NCI-H1694 (cell line): Measurements from ENCODE around the gene KBTBD3.
"Not testable (repeated sequence)": the region's sequence is repeated elsewhere in the genome, so short reads cannot be mapped to it uniquely, and the experiment has no call there.

Source experiments
- DNase-seq: peaks from one replicate; lab custom pipeline; 2025; lab: John Stamatoyannopoulos, UW

KBTBD3 gene

DNA sequence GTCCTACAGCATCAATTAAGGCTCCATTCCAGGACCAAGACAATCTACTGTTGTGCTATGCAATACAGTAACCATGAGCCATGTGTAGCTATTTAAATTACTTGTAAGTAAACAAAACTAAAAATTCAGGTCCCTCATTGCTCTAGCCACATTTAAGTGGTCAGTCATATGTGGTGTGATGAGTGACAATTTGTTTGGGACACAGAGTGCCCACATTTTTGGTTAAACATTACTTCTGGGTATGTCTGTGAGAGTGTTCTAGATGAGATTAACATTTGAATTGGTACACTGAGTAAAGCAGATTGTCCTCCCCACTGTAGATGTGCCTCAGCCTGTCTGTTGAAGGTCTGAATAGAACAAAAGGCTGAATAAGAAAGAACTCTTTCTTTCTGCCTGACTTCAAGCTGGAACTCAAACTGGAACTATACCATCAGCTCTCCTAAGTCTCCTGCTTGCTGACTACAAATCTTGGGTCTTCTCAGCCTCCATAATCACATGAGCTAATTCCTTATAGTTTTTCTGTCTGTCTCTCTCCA lies 15.8 kb downstream of the KBTBD3 start:
- no peak for DNase-seq

DNA sequence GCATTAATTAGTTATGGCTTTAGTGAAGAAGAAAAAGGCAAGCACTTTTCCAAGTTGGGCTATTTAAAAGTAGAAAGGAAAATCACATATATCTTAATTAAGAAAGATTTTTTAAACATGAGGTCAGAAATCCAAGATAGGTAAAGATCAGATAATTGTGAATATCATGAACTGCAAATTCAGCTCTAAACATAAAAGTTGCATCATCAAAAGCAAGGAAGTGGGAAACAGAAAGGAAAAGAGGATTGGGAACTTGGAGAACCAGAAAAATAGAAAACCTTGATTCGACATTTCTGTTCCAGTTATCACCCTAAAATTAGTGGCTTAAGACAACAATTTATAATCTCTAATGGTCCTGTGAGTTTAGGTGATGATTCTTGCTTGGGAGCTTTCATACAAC lies 17.5 kb downstream of the KBTBD3 start:
- no peak for DNase-seq

DNA sequence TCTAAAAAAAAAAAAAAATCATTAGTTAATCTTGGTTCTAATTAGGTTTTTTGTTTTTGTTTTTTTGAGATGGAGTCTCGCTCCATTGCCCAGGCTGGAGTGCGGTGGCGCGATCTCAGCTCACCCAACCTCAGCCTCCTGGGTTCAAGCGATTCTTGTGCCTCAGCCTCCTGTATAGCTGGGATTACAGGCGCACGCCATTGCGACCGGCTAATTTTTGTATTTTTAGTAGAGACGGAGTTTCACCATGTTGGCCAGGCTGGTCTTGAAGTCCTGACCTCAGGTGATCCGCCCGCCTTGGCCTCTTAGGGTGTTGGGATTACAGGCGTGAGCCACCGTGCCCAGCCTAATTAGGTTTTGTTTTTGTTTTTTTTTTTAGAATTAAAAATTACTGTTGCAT lies 18.8 kb downstream of the KBTBD3 start:
- DNase-seq = not testable (repeated sequence)

DNA sequence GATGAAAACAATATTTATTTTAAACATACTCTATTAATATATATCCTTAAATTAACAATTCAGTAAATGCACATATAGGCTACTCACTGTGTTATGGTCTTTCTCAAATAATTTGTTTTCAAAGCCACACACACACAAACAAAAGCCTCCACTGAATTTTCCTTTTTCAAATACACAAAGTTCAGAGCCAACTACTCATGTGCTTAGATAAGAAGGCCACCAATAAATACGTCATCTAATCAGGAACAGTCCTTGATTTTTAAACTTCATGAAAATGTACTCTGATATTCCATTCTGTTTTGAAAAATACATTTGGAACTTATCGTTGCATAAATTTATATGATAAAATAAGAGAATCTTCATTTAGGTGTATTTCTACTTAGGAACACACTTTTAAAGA lies 26.0 kb downstream of the KBTBD3 start:
- DNase-seq = no peak

DNA sequence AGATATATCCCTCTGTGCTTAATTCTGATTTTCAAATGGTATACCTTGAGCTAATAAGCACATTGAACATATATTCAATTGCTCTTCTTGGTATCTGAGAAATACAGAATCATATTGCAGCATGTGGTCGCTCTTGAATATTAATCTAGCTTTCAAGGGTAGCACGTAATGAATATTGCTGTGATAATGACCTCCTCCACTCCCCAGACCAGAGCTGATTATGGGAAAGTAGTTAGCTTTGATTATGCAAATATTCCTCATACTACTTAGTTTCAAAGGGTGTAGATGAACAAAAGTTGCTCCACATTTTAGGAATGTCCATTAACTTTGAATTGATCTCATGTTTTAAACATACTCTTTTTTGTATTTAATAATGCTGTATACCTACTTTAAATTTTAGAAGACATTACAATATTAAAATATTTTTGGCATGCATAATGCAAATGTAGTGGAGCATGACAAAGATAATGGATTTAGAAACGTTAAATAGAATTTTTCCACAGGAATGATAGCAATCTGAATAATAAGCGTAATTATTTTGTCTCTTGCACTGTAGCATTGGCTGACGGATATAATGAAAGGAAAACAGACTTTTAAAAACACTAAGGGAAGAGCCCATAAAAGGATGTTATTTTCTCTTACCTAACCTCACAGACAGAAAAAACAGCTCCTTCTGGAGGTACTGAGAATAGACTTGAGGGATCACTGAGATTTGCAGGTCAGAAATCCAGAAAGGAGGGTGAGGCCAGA lies 27.2 kb downstream of the KBTBD3 start:
- DNase-seq = no peak

DNA sequence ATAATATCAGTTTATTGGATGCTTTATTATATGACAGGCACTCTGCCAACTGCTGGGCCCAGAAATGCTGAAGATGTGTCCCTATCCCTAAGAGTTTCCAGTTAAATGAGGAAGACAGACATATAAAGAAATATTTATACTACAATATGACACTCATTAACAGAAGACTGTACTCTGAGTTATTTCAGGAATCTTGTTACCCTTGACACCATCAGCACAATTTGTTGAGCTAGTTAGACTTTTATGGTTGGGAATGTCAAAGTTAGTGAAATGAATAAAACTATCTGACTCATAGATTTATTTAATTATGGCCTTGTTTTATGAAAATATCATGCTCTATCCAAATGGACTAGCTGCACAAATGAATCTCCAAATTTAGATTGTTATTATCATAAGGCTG lies 29.5 kb downstream of the KBTBD3 start:
- no peak for DNase-seq

DNA sequence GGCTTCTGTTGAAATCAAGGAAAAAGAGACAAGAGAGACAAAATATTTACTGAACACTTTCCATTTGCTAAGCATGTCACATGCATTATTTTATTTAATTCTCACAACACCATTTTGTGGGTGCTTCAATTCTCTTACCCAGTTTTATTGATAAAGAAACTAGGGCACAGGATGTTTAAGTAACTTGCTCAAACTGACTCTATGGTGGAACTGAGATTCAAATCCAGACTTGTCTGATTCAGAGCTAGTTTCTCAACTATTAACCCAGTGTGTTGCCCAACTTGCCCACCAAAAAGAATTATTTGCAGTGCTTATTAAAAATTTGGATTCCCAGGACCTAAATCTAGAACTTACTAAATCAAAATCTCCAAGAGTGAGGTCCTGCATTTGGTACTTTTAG lies 33.6 kb downstream of the KBTBD3 start:
- DNase-seq = no peak

DNA sequence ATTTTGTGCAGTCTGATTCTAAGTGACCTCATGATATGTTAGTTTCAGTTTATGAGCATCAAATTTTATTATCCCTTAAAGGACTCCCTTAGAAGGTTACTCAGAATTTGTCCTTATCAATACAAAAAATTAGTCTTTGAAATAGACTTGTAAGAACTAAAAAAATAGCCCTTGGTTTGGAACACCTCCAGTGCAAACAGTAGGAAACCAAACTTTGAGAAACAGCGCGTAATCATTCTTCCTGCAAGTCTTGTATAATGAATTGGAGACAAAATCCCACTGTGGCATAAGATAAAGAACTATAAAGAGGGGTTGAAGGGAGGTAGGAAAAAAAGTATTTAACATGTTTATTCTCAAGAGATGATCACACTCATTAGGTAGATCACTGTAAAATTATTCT lies 44.3 kb downstream of the KBTBD3 start:
- no peak for DNase-seq

DNA sequence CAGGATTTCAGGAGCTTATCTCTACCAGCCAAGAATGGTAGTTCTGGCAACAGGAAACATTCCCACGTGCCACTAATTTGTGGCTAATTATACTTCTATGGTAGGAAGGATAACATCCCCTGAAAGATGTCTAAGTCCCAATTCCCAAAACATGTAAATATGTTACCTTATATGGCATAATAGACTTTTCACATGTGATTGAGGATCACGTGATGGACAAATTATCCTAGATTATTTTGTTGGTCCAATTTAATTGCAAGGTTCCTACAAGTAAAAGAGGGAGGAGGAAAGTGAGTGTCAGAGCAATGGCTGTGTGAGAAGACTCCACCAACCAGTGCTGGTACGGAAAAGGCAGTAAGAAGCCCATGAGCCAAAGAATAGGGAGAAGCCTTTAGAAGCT lies 45.2 kb downstream of the KBTBD3 start:
- DNase-seq = no peak

DNA sequence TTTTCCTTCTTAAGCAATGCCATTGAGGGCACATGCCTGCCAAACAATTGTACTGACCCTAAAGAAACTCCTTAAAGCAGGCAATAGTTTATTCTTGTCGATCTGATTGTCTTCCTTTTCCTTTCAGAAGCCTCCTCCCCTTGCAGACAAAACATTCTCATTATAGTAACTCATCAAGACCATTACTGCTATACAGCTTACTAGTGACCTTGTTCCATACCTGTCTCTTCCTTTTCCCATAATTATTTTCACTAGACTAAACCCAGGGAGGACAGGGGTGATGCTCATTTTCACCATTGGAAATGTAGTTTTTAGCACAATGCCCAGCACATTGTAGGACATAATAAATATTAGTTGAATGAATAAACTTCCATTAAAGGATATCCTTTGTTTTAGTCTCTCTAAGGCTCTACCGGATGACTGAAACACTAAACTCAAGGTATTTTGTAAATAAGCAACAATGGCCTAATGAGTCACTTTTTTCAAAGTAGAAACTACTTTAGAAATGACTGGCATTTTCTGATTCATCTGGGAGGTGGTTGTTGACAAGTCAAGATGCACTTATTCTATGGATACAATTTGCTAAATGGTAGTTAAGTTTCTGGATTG lies 45.8 kb downstream of the KBTBD3 start:
- no peak for DNase-seq

DNA sequence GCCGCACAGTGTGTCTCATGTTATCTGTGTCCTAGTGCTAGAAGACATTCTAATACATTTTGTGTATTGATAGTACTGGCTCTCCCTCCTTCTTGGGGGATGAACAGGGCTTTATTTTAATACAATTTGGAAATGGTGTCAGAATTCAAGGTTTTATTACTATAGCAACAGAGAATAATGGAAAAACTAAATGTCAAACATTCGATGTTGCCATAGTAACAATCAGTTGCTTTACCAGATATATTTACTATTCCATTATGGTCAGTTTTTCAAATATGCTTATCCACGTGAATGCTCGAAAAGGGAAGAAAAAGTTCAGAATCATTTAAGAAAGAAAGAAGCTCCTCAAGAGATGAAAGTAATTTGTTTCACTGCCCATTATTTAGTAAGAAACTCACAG lies 46.5 kb downstream of the KBTBD3 start:
- DNase-seq = no peak

DNA sequence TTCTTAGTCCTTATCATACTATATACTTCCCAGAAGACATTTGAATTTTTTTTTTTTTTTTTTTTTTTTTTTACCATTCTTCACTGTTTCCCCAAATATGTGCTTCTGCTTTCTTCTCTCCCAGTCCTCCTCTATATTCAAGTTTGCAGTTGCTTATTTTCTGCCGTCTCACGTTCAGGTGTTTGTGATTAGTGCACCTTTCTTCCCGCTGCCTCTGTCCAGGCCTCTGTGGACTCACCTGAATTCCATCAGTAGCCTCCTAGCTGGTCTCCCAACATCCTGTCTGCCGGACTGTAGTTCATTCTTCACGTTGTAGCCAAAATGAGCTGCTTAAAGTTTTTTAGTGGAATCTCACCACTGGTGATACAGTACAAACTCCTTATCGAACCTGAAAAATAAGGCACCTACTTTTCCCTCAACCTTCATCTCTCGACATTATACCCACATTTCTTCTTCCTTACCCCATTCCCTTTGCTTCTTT lies 54.3 kb downstream of the KBTBD3 start:
- no peak for DNase-seq

DNA sequence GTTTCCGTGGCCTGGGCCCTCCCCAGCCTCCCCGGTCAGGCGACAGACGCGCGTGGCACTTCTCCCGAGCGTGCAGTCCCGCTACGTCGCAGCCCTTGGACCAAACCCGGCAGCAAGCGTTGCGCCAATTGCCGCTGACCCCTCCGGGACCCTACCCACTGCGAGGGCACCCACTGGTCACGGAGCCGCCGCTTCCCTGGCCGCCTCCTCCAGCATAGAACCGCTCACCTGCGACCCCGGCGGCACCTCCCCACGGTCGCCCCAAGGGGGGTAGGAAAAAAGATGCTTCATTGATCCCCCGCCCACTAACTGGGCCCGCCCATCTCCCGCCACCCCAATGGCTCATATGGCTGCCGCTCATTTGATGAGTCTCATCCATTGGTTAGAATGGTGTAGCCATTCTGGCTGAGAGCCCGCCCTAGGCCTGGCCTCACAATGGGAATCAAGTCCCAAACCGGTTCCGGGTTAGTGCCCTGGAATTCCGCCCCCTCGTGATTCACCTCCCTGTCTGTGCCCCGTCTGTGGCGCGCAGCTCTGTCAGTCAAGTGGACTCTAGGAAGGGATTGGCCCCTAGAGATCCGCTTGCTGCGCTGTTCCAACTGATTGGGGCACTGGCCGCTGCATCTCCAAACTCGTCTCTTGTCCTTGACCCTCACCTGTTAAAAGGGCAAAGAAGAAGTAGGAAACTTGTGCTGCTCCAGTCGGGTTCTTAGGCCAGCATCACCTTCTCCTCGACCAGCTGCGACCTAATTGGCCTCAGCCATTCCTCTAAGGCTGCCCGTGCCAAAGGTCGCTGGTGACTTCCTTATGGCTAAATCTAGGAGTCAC lies 55.0 kb downstream of the KBTBD3 start, which contains the start of gene MSANTD4:
Gene MSANTD4, minus strand, starts transcription at position 274 of the 828 bp plus-strand sequence. CDS start 11,323 bp downstream, outside the sequence.
- DNase-seq = peak; percentile 92

DNA sequence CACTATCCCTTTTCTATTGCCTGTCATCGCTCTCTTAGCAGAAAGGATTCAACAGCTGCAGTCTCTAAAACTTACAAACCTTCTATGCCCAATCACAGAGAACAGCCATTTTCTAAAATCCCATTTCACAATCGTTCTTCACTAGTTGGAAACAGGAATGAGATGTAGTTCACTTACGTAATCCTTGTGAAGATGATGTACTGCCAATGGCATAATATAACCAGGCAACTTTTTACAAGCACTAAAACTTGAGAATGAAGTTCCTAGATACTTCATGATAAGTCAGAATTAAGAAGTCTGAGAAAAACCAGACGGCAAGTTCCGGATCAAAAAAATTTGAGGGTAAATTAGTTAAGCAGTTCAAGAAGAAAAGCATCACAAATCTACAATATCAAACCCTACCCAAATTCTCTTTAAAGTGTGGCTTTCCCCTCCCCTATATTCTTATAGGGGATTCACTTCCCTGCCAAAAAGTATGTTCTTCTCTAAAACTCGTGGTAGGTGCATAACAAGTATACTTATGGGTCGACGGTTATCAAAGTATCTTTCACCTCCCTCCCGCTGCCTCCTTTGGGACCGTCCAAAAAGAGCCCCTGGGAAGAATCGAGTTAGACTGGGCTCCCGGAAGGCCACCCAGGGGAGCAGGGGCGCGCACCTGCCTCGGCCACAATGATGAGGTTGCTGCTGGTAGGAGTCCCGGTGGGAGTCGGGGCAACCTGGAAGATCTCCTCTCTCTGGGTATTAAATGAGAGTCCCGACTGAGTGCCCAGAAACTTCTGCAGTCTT lies 55.8 kb downstream of the KBTBD3 start:
- DNase-seq = no peak

DNA sequence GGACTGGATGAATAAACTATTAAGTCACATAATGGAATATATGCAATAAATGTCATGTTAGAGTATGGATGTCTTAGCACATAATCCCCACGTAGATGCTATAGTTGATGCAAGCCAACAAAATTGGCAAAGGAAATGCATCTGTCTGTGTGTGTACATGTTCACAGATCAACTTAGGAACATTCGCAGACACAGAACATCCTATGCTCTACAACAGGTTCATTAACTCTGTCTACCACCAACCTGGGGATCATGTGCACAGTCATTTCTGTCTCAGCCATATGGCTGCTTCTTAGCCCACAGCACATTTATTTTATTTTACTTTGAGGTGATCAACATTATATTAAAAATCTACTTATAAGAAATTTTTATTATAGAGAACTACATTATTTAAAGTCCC lies 60.1 kb downstream of the KBTBD3 start:
- no peak for DNase-seq

DNA sequence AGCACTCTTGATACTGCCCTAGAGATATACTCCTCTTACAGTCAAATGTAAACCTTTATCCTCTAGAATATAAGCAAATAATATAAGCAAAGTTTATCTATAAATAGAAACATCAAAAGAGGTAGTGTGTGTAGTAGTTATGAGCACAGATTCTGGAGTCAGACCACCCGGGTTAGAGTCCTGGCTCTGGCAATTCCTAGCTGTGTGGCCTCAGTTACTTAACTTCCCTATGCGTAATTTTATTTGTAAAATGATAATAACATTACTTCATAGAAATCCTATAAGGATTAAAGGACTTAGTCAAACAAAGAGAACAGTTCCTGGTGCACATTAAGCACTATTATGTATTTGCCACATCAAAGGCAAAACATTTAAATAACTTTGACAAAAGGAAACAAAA lies 62.1 kb downstream of the KBTBD3 start:
- no peak for DNase-seq

DNA sequence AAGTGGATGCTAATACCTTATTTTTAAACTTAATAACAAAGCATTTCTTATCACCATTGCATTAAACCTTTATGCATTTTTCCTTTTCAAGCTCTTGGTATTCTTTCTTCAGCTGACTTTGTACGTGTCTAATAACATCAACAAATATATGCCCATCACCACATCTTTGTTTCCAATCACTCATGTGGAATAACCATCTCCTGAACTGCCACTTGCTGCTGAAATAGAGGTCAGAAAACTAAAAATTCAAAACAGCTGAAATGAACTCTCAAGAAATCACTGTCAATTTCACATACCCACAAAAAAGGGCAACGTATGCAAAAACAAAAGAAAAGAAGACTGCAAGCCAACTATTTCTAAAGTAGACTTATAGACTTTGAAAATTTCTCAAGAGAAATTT lies 62.5 kb downstream of the KBTBD3 start:
- no peak for DNase-seq

DNA sequence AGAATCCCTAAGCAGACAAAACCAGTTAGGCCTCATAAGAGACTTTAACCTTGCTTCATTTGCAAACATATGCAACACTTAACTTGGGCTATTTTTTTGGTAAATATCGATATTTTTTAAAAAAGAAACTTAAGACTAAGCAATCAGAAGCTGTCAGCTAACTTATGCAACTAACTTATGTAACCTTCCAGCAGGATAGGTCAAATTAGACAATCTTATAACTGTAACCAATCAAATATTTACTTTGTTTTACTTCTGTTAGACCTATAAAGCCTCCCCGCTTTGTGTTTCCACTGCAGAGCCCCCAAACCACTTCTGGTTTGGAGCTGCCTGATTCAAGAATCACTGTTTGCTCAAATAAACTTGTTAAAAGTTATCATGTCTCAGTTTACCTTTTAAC lies 63.1 kb downstream of the KBTBD3 start:
- DNase-seq = no peak

DNA sequence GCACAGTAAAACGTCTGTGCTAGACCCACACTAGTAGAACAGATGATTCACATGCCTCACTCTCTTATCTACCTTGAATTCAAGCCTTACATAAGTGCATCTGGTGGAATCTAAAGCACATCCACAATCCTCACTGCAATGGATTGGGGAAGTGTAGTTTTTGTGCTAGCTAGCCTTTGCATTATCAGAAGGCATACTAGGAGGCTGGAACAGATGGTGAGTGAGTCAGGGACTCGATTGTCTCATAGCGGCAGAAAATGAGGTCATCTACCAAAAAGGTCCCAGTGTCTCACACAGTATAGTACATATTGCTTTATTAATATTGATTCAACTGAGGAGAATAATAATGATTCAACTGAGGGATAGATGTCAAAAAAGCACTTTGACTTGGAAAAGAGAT lies 64.4 kb downstream of the KBTBD3 start:
- DNase-seq = peak; percentile 9

DNA sequence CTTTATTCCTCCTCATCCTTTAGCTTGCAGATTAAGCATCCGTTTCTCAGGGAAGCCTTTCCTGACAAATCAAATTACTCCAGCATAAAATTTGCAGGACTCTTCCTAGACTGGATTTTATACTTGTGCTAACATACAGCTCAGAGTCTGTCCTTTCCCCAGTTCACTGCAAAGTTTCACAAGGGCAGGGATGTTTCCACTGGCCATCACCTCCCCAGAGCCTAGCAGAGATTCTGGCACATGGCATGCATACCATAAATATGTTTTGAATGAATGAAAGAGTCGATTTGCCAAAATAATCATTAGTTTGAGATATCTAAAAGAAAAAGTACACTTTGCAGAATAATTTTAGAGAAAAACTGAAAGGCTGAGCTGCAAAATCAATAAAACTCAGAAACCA lies 65.7 kb downstream of the KBTBD3 start:
- DNase-seq = no peak

DNA sequence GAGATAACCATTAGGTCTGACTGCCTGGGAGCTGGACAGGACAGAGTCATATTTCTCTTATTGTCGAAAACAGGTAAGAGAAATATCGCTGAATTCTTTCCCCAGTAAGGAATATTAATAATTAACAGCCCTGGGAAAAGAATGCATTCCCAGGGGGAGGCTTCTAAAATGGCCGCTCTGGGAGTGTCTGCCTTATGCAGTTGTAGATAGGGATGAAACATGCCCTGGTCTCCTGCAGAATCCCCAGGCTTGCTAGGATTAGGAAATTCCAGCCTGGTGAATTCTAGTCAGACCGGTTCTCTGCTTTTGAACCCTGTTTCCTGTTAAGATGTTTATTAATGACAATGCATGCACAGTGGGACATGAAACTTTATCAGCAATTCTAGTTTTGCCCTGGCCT lies 74.1 kb downstream of the KBTBD3 start:
- DNase-seq = not testable (repeated sequence)
